HepG2 (cell line): ENCODE measurements around the gene TMEM186. TPM values are rescaled to one million over a fixed set of nuclear protein-coding genes. Genes with fewer than 3 reads are reported as not detected.
A peak's percentile ranks its signal among the peaks of the same experiment; 100 is the strongest.

Experiments used
- KAT2B ChIP-seq: fragments of 150-350 bp; IDR thresholded peaks from 2 replicates; pipeline ENCODE4 v1.6.1; 2014; ENCODE audit warnings: low read depth, low read length, borderline replicate concordance
- MIXL1 ChIP-seq: IDR thresholded peaks from 2 replicates; pipeline ENCODE4 v1.6.1; 2016
- MTF2 ChIP-seq: sonication (generic); formaldehyde crosslinking; IDR thresholded peaks from 2 replicates; pipeline ENCODE4 v1.5.0; 2020; ENCODE audit warnings: missing genetic modification reagents, borderline replicate concordance
- RXRA ChIP-seq: sonication (generic); formaldehyde crosslinking; IDR thresholded peaks from 2 replicates; pipeline ENCODE4 v1.5.1; 2020; ENCODE audit warnings: missing genetic modification reagents
- SP140L ChIP-seq: sonication (generic); formaldehyde crosslinking; IDR thresholded peaks from 2 replicates; pipeline ENCODE4 v1.4.0; 2020; ENCODE audit warnings: missing genetic modification reagents, borderline replicate concordance
- ZNF143 ChIP-seq: sonication (generic); formaldehyde crosslinking; IDR thresholded peaks from 2 replicates; pipeline ENCODE4 v1.4.0; 2020; ENCODE audit warnings: missing genetic modification reagents
- ZNF251 ChIP-seq: sonication (generic); formaldehyde crosslinking; IDR thresholded peaks from 2 replicates; pipeline ENCODE4 v1.9.0; 2021; ENCODE audit warnings: mild to moderate bottlenecking, missing genetic modification reagents
- polyA plus RNA-seq, 8 experiments: library from polyadenylated mRNA; depleted of rRNA in 3 of 8; stranded (reverse) in 7 of 8; unstranded in 1 of 8; fragments of >200 nt; fragmentation: Illumina TruSeq in 4 of 8; extraction: Trizol in 4 of 8; gene quantifications; 2 replicates each; pipeline versions ENCODE4 v1.2.1 to v1.2.3, GENCODE V29; 2011 to 2016; ENCODE audit warnings: low read depth in 4 of 8, missing spikeins in 1 of 8, mixed read lengths in 1 of 8; ENCODE audit not compliant: insufficient read depth in 1 of 8
- total RNA-seq, 5 experiments: library from RNA; depleted of rRNA; stranded (reverse); fragments of >200 nt; fragmentation: Illumina TruSeq; extraction: Trizol; gene quantifications; 2 replicates each; pipeline ENCODE4 v1.2.3, GENCODE V29; 2016; ENCODE audit warnings: low read depth in 1 of 5
- TF ChIP-seq, protein P1 (sequence below): sonication (generic); formaldehyde crosslinking; IDR thresholded peaks from 2 replicates; pipeline ENCODE4 v1.5.0; 2020; ENCODE audit warnings: mild to moderate bottlenecking, missing genetic modification reagents, borderline replicate concordance
- TF ChIP-seq, protein P2 (sequence below): sonication (generic); formaldehyde crosslinking; IDR thresholded peaks from 2 replicates; pipeline ENCODE4 v1.8.1; 2022; ENCODE audit warnings: mild to moderate bottlenecking, missing genetic modification reagents
- TF ChIP-seq, protein P3 (sequence below): fragments of 450-650 bp; IDR thresholded peaks from 2 replicates; pipeline ENCODE4 v1.6.1; 2017
- TF ChIP-seq, protein P4 (sequence below): sonication (generic); formaldehyde crosslinking; IDR thresholded peaks from 2 replicates; pipeline ENCODE4 v1.4.0; 2020; ENCODE audit warnings: missing genetic modification reagents, low read depth, mild to moderate bottlenecking, borderline replicate concordance

TMEM186 gene
- total and polyA plus RNA-seq, 2 of the 13 experiments (the other 11 are each of a cell fraction or from before 2014, with no cell fraction given): 16.2 to 19.3 TPM

DNA sequence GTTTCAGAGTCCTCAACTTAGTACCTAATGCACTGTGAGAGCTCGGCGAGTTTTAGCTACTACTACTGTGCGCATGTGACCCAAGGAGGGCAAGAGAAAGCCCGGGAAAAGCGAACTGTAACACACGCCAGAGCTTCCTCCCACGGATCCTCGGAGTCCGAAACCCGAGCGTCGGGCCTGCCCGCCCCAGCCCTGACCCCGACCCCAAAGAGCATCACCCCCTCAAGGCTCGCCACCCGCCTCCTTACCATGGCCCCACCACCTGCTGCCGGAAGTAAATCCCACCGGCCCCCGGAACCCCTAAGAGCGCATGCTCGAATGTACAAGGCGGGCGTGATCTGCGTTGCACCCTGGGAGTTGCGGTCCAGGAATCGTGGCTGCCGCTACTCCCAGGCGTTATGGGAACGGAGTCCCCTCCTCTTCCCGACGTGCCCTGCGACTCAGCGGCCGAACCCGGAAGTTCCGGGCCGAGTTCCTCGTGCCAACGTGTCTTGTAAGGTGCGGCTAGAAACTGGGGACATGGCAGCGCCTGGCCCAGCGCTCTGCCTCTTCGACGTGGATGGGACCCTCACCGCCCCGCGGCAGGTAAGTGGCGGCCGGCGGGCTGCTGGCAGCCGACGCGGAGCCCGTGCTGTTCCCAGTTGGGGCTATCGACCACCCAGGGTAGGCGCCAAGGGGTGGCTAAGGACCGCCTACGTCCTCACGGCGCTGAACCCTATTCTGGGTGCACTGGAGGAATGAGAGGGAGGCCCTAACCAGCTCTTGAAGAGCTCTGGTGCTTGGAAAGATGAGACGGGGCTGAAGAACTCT is at the start of gene TMEM186, which contains the start of gene PMM2 (continued):
- TF ChIP-seq, protein P1, sequence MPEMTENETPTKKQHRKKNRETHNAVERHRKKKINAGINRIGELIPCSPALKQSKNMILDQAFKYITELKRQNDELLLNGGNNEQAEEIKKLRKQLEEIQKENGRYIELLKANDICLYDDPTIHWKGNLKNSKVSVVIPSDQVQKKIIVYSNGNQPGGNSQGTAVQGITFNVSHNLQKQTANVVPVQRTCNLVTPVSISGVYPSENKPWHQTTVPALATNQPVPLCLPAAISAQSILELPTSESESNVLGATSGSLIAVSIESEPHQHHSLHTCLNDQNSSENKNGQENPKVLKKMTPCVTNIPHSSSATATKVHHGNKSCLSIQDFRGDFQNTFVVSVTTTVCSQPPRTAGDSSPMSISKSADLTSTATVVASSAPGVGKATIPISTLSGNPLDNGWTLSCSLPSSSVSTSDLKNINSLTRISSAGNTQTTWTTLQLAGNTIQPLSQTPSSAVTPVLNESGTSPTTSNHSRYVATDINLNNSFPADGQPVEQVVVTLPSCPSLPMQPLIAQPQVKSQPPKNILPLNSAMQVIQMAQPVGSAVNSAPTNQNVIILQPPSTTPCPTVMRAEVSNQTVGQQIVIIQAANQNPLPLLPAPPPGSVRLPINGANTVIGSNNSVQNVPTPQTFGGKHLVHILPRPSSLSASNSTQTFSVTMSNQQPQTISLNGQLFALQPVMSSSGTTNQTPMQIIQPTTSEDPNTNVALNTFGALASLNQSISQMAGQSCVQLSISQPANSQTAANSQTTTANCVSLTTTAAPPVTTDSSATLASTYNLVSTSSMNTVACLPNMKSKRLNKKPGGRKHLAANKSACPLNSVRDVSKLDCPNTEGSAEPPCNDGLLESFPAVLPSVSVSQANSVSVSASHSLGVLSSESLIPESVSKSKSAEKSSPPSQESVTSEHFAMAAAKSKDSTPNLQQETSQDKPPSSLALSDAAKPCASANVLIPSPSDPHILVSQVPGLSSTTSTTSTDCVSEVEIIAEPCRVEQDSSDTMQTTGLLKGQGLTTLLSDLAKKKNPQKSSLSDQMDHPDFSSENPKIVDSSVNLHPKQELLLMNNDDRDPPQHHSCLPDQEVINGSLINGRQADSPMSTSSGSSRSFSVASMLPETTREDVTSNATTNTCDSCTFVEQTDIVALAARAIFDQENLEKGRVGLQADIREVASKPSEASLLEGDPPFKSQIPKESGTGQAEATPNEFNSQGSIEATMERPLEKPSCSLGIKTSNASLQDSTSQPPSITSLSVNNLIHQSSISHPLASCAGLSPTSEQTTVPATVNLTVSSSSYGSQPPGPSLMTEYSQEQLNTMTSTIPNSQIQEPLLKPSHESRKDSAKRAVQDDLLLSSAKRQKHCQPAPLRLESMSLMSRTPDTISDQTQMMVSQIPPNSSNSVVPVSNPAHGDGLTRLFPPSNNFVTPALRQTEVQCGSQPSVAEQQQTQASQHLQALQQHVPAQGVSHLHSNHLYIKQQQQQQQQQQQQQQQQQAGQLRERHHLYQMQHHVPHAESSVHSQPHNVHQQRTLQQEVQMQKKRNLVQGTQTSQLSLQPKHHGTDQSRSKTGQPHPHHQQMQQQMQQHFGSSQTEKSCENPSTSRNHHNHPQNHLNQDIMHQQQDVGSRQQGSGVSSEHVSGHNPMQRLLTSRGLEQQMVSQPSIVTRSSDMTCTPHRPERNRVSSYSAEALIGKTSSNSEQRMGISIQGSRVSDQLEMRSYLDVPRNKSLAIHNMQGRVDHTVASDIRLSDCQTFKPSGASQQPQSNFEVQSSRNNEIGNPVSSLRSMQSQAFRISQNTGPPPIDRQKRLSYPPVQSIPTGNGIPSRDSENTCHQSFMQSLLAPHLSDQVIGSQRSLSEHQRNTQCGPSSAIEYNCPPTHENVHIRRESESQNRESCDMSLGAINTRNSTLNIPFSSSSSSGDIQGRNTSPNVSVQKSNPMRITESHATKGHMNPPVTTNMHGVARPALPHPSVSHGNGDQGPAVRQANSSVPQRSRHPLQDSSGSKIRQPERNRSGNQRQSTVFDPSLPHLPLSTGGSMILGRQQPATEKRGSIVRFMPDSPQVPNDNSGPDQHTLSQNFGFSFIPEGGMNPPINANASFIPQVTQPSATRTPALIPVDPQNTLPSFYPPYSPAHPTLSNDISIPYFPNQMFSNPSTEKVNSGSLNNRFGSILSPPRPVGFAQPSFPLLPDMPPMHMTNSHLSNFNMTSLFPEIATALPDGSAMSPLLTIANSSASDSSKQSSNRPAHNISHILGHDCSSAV (CRISPR knock-in tag): peak; percentile 87
- peak; percentile 87 for TF ChIP-seq RXRA
- no peak; the same call in 1 of the 2 replicates for TF ChIP-seq ZNF251 (CRISPR knock-in tag)
- TF ChIP-seq, protein P2, sequence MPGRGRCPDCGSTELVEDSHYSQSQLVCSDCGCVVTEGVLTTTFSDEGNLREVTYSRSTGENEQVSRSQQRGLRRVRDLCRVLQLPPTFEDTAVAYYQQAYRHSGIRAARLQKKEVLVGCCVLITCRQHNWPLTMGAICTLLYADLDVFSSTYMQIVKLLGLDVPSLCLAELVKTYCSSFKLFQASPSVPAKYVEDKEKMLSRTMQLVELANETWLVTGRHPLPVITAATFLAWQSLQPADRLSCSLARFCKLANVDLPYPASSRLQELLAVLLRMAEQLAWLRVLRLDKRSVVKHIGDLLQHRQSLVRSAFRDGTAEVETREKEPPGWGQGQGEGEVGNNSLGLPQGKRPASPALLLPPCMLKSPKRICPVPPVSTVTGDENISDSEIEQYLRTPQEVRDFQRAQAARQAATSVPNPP: peak; percentile 92
- peak; percentile 98 for TF ChIP-seq ZNF143
- TF ChIP-seq, protein P3, sequence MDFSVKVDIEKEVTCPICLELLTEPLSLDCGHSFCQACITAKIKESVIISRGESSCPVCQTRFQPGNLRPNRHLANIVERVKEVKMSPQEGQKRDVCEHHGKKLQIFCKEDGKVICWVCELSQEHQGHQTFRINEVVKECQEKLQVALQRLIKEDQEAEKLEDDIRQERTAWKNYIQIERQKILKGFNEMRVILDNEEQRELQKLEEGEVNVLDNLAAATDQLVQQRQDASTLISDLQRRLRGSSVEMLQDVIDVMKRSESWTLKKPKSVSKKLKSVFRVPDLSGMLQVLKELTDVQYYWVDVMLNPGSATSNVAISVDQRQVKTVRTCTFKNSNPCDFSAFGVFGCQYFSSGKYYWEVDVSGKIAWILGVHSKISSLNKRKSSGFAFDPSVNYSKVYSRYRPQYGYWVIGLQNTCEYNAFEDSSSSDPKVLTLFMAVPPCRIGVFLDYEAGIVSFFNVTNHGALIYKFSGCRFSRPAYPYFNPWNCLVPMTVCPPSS: no peak
- TF ChIP-seq, protein P4, sequence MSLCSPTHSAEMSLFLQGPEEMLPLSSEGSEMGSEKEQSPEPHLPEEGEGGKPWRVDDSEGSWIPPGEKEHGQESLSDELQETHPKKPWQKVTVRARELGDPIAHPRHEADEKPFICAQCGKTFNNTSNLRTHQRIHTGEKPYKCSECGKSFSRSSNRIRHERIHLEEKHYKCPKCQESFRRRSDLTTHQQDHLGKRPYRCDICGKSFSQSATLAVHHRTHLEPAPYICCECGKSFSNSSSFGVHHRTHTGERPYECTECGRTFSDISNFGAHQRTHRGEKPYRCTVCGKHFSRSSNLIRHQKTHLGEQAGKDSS (CRISPR knock-in tag): peak; percentile 88; the same call in 1 of the 2 replicates
- 0 out of 2 replicates have a peak, but pooled peaks have one; percentile 19 for TF ChIP-seq KAT2B
- TF ChIP-seq MIXL1 (CRISPR knock-in tag): peak; percentile 87
- TF ChIP-seq MTF2: no peak
- peak; percentile 25 for TF ChIP-seq SP140L (CRISPR knock-in tag)
